GM12878 (cell line): Measurements from ENCODE around the gene PLOD2. TPM values are rescaled to one million over a fixed set of nuclear protein-coding genes. Genes with fewer than 3 reads are reported as not detected.

Experiments used
- ATAC-seq: fragments of 200-7000 bp; cut with Tn5 transposase; 3 replicates; pipeline ENCODE4 v1.9.1; 2020; ENCODE audit warnings: mild to moderate bottlenecking, moderate library complexity
- BruUV-seq: library from RNA; stranded (reverse); fragments of 400-500 nt; replicated peaks from 2 replicates; lab custom pipeline; 2021; lab: Mats Ljungman, UMichigan
- CTCF ChIA-PET: fragments of 300-600 bp; sonication (Branson Sonifier 250); formaldehyde crosslinking; extraction: SDS; loops from one replicate; lab custom pipeline; 2021; ENCODE audit warnings: inconsistent platforms; lab: Yijun Ruan, JAX
- POLR2A ChIA-PET: fragments of 350-600 bp; formaldehyde crosslinking; extraction: SDS; loops from one replicate; lab custom pipeline; 2021; ENCODE audit warnings: inconsistent platforms; lab: Charles Lee
- RAD21 ChIA-PET: fragments of 300-600 bp; sonication (Branson Sonifier 250); formaldehyde crosslinking; loops from one replicate; lab custom pipeline; 2023; ENCODE audit warnings: antibody characterized with exemption; ENCODE audit not compliant: unreplicated experiment; lab: Charles Lee
- SMC1A ChIA-PET: fragments of 300-600 bp; sonication (Branson Sonifier 250); formaldehyde crosslinking; loops from one replicate; lab custom pipeline; 2023; ENCODE audit not compliant: unreplicated experiment, uncharacterized antibody; lab: Charles Lee
- DNase-seq: peaks from one replicate; pipeline ENCODE4 v3.0.0-alpha.2; 2011; ENCODE audit warnings: low read depth, low spot score
- FAIRE-seq: peaks from 3 replicates; lab custom pipeline; 2011; peaks lifted over from hg19 to GRCh38; lab: Jason Lieb, UNC
- H2AFZ ChIP-seq: 2 replicates; pipeline ENCODE4 v1.6.0; 2011; ENCODE audit warnings: low read depth, low read length, control low read depth; ENCODE audit not compliant: control insufficient read depth
- H3K27ac ChIP-seq: 2 replicates; pipeline ENCODE4 v1.5.1; 2011; ENCODE audit warnings: control low read depth; ENCODE audit not compliant: control insufficient read depth, insufficient read depth
- H3K27me3 ChIP-seq, 2 experiments: replicated peaks in 1 of 2; 2 replicates each; pipeline versions ENCODE4 v1.6.0 to v1.6.1; 2011; ENCODE audit warnings: low read length in 1 of 2; ENCODE audit not compliant: control insufficient read depth in 2 of 2, insufficient read depth in 2 of 2
- H3K36me3 ChIP-seq, 2 experiments: 2 replicates each; pipeline ENCODE4 v1.5.1; 2011; ENCODE audit warnings: low read length in 1 of 2; ENCODE audit not compliant: control insufficient read depth in 2 of 2, insufficient read depth in 2 of 2
- H3K4me1 ChIP-seq: 2 replicates; pipeline ENCODE4 v1.6.1; 2011; ENCODE audit warnings: mild to moderate bottlenecking, low read length, moderate library complexity, mixed read lengths; ENCODE audit not compliant: control insufficient read depth, insufficient read depth
- H3K4me2 ChIP-seq: 2 replicates; pipeline ENCODE4 v1.6.0; 2011; ENCODE audit warnings: control low read depth; ENCODE audit not compliant: control insufficient read depth, insufficient read depth
- H3K4me3 ChIP-seq: fragments of 200-600 bp; sonication (generic); 2 replicates; pipeline ENCODE4 v1.5.1; 2016
- H3K79me2 ChIP-seq: 2 replicates; pipeline ENCODE4 v1.6.0; 2011; ENCODE audit warnings: low read length; ENCODE audit not compliant: control insufficient read depth, insufficient read depth
- H3K9ac ChIP-seq: 2 replicates; pipeline ENCODE4 v1.8.0; 2011; ENCODE audit warnings: low read length, control low read depth, mixed read lengths; ENCODE audit not compliant: control insufficient read depth, insufficient read depth
- H3K9me3 ChIP-seq: replicated peaks from 3 replicates; pipeline ENCODE4 v1.5.1; 2011; ENCODE audit warnings: mild to moderate bottlenecking, low read length; ENCODE audit not compliant: control insufficient read depth, insufficient read depth
- H4K20me1 ChIP-seq: 2 replicates; pipeline ENCODE4 v1.6.0; 2011; ENCODE audit not compliant: control insufficient read depth, insufficient read depth
- ATF2 ChIP-seq: IDR thresholded peaks from 2 replicates; pipeline ENCODE4 v1.6.1; 2012; ENCODE audit warnings: low read length, inconsistent platforms
- EED ChIP-seq: sonication (generic); IDR thresholded peaks from 2 replicates; pipeline ENCODE4 v1.6.1; 2016; ENCODE audit warnings: antibody characterized with exemption, low read depth
- KLF5 ChIP-seq: fragments of 450-650 bp; IDR thresholded peaks from 2 replicates; pipeline ENCODE4 v1.6.1; 2014; ENCODE audit warnings: mild to moderate bottlenecking; ENCODE audit not compliant: partially characterized antibody
- PBX3 ChIP-seq: IDR thresholded peaks from 2 replicates; pipeline ENCODE4 v1.6.1; 2011; ENCODE audit warnings: mild to moderate bottlenecking, low read depth, low read length, moderate library complexity; ENCODE audit not compliant: insufficient replicate concordance
- POLR2AphosphoS2 ChIP-seq: IDR thresholded peaks from 2 replicates; pipeline ENCODE4 v1.6.1; 2011; ENCODE audit warnings: low read depth, mild to moderate bottlenecking, low read length, improper control_type of control experiment, moderate library complexity
- STAT1 ChIP-seq: fragments of 450-650 bp; conservative IDR thresholded peaks from 2 replicates; pipeline ENCODE4 v1.6.1; 2014; ENCODE audit warnings: antibody characterized with exemption, mild to moderate bottlenecking
- SUZ12 ChIP-seq: fragments of 200-600 bp; sonication (generic); IDR thresholded peaks from one replicate; pipeline ENCODE4 v1.6.1; 2018; ENCODE audit warnings: antibody characterized with exemption, mild to moderate bottlenecking; ENCODE audit not compliant: unreplicated experiment
- TCF12 ChIP-seq: IDR thresholded peaks from 2 replicates; pipeline ENCODE4 v1.6.1; 2011; ENCODE audit warnings: low read depth, mild to moderate bottlenecking, low read length
- ZNF24 ChIP-seq: fragments of 450-650 bp; IDR thresholded peaks from 2 replicates; pipeline ENCODE4 v1.6.1; 2017; ENCODE audit warnings: antibody characterized with exemption, mild to moderate bottlenecking
- WGBS: methylation state at CpG from one replicate; pipeline ENCODE4 v1.1.6; 2016; ENCODE audit warnings: low lambda C conversion rate; ENCODE audit not compliant: insufficient replicate concordance, insufficient coverage; ENCODE audit errors: missing lambda C conversion rate; 5-methylcytosine and 5-hydroxymethylcytosine counted together
- in situ Hi-C: fragments of 300-500 bp; cut with MboI; formaldehyde crosslinking; loops from 9 replicates; pipeline ENCODE4 v1.14.3; 2018; ENCODE audit warnings: mixed read lengths
- intact Hi-C: fragments of 100-400 bp; cut with micrococcal nuclease; formaldehyde crosslinking; loops from one replicate; pipeline ENCODE4 v1.14.2; 2022; ENCODE audit not compliant: unreplicated experiment
- polyA plus RNA-seq, 11 experiments: library from polyadenylated mRNA; depleted of rRNA in 4 of 11; unstranded in 6 of 11; stranded (reverse) in 5 of 11; fragments of >200 nt; fragmentation: Nextera tagmentation in 4 of 11; fragmentation: Illumina TruSeq in 1 of 11; extraction: Ambion mirVana in 4 of 11; extraction: Trizol in 1 of 11; gene quantifications; 1 replicate in 1 of 11; 2 replicates in 10 of 11; pipeline versions ENCODE4 v1.2.1 to v1.2.3, GENCODE V29; 2011 to 2016; ENCODE audit warnings: inconsistent platforms in 2 of 11, missing spikeins in 2 of 11, low read depth in 1 of 11
- total RNA-seq, 4 experiments: library from RNA; depleted of rRNA in 3 of 4; stranded (reverse); fragments of >200 nt in 3 of 4; fragmentation: Illumina TruSeq in 1 of 4; extraction: Trizol in 1 of 4; gene quantifications; 2 replicates each; pipeline versions ENCODE4 v1.2.1 to v1.2.3, GENCODE V29; 2013 to 2021
- TF ChIP-seq, protein P1 (sequence below): IDR thresholded peaks from 2 replicates; pipeline ENCODE4 v1.6.1; 2012; ENCODE audit warnings: improper control_type of control experiment, low read depth, low read length; ENCODE audit not compliant: insufficient replicate concordance

Gene PLOD2
- total and polyA plus RNA-seq, 10 of the 15 experiments (the other 5 are each of a cell fraction or from before 2014, with no cell fraction given) = 0.03 to 0.56 (median 0.33) TPM; not detected in 4

DNA sequence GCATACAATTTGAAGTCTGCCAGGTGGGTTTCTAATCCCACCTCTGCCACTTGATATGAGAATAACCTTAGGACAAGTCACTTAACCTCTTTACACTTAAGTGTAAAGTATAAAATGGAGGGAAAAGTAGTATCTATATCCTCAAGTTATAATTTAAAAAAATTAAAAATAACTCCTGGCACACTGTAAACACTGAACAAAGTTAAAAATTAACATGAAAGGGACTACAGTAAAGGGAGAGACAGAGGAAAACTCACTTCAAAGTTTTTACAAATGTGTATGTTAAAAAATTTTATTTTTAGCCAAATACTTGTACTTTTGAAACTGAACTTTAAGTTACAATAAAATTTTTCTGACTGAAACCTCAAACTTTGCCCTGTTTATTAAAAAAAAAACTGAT is 49.6 kb downstream of the PLOD2 start (continued):
- TF ChIP-seq, protein P1, sequence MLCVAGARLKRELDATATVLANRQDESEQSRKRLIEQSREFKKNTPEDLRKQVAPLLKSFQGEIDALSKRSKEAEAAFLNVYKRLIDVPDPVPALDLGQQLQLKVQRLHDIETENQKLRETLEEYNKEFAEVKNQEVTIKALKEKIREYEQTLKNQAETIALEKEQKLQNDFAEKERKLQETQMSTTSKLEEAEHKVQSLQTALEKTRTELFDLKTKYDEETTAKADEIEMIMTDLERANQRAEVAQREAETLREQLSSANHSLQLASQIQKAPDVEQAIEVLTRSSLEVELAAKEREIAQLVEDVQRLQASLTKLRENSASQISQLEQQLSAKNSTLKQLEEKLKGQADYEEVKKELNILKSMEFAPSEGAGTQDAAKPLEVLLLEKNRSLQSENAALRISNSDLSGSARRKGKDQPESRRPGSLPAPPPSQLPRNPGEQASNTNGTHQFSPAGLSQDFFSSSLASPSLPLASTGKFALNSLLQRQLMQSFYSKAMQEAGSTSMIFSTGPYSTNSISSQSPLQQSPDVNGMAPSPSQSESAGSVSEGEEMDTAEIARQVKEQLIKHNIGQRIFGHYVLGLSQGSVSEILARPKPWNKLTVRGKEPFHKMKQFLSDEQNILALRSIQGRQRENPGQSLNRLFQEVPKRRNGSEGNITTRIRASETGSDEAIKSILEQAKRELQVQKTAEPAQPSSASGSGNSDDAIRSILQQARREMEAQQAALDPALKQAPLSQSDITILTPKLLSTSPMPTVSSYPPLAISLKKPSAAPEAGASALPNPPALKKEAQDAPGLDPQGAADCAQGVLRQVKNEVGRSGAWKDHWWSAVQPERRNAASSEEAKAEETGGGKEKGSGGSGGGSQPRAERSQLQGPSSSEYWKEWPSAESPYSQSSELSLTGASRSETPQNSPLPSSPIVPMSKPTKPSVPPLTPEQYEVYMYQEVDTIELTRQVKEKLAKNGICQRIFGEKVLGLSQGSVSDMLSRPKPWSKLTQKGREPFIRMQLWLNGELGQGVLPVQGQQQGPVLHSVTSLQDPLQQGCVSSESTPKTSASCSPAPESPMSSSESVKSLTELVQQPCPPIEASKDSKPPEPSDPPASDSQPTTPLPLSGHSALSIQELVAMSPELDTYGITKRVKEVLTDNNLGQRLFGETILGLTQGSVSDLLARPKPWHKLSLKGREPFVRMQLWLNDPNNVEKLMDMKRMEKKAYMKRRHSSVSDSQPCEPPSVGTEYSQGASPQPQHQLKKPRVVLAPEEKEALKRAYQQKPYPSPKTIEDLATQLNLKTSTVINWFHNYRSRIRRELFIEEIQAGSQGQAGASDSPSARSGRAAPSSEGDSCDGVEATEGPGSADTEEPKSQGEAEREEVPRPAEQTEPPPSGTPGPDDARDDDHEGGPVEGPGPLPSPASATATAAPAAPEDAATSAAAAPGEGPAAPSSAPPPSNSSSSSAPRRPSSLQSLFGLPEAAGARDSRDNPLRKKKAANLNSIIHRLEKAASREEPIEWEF = no peak
- TF ChIP-seq ATF2 = no peak
- no peak for TF ChIP-seq KLF5
- TF ChIP-seq, all 136 proteins: peak for 0

DNA sequence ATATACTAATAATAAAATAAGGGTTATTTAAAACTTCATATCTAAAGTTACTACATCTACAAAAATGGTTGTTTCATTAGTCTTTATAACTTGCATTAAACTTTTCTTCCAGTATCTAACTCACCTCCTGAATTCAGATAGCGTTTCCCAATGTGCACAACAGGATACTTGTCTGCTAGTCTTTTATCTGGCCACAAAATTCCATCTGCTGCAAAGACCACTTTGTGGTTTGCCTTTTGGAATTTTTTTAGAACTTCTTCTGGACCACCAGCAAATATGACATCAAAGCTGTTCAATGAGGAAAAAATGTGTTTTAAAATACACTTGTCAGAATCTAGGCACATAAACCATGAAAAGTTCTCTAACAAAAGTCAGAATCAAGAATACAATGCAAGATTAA is 50.8 kb downstream of the PLOD2 start:
- intact Hi-C loops = no loop called here
- no peak for TF ChIP-seq ZNF24
- TF ChIP-seq STAT1 = no peak
- no peak for TF ChIP-seq KLF5
- TF ChIP-seq EED = no peak
- no peak for TF ChIP-seq TCF12
- no peak for TF ChIP-seq PBX3
- TF ChIP-seq SUZ12 = no peak
- no peak for TF ChIP-seq POLR2AphosphoS2
- TF ChIP-seq, all 136 proteins: peak for 0
- Histone ChIP-seq H2AFZ (no peak overlapping the region), H3K27me3 (no peaks in the 10 kb centered on the region), H3K4me3 (no peak overlapping the region), H3K9me3 (no peaks in the 10 kb centered on the region), H3K4me1 (no peaks in the 10 kb centered on the region), H3K9ac (no peak overlapping the region), H3K36me3 (no peaks in the 10 kb centered on the region), H3K79me2 (no peaks in the 10 kb centered on the region), H3K27ac (no peak overlapping the region), H3K4me2 (no peak overlapping the region), H4K20me1 (no peaks in the 10 kb centered on the region)
- DNase-seq = no peak
- RAD21 ChIA-PET = no interaction called here
- FAIRE-seq = no peak
- BruUV-seq = no TSS peak
- in situ Hi-C loops = no loop called here
- 10% methylated on average over 1 of the region's 1 CpG for WGBS
- SMC1A ChIA-PET = no interaction called here
- no peak for ATAC-seq
- CTCF ChIA-PET = interaction anchor here (0.6 kb wide), 1 partner anchor 533 kb away, joined by 3 read pairs; no protein-coding TSS in a partner anchor
- POLR2A ChIA-PET = no interaction called here
